Epithelial cell of esophagus (primary cell): Measurements from ENCODE around the gene TBC1D7.
A peak's percentile ranks its signal among the peaks of the same experiment; 100 is the strongest.

Experiments
- DNase-seq: peaks from one replicate; pipeline ENCODE4 v3.0.0; 2010; ENCODE audit warnings: low read depth
- H3K4me3 ChIP-seq: 2 replicates; pipeline ENCODE4 v1.5.1; 2011; ENCODE audit warnings: mild to moderate bottlenecking, low read length, control low read depth
- CTCF ChIP-seq: IDR thresholded peaks from 2 replicates; pipeline ENCODE4 v1.5.1; 2011; ENCODE audit warnings: low read depth, mild to moderate bottlenecking, low read length, control low read depth, inconsistent platforms; ENCODE audit not compliant: insufficient read depth; ENCODE audit errors: missing control alignments

Gene TBC1D7

GRCh38 chr6:13281686-13282085, 46.7 kb downstream of the TBC1D7 start:
- no peak for TF ChIP-seq CTCF
- DNase-seq = no peak
- H3K4me3 ChIP-seq = no peak overlapping the region

DNA sequence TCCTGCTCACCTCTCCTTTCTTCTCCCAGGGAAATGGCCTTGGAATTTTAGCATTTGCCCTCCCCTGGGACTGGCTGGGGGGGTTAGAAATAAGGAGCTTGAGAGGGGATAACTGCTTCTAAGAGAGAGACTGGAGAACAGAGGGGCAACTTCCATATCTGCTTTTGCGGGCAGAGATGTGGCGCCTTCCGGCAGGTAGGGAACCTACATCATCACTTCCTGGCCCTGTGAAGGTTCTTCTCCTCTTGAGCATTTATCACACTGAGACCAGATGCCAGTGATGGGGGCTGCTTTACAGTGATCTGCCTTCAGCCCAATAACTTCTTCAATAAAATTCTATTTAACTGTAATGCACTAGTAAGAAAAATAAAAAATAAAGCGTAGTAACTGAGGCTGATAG, 48.1 kb downstream of the TBC1D7 start:
- no peak overlapping the region for H3K4me3 ChIP-seq
- DNase-seq = no peak
- no peak for TF ChIP-seq CTCF

GRCh38 chr6:13278991-13279390, 49.3 kb downstream of the TBC1D7 start:
- DNase-seq = no peak
- no peak for TF ChIP-seq CTCF
- no peak overlapping the region for H3K4me3 ChIP-seq

- no peak for TF ChIP-seq CTCF
- DNase-seq = no peak
- no peak overlapping the region for H3K4me3 ChIP-seq
Observed at GRCh38 chr6:13278164-13278563, 50.2 kb downstream of the TBC1D7 start.

- DNase-seq = peak; percentile 66
- H3K4me3 ChIP-seq = no peak overlapping the region
- TF ChIP-seq CTCF = no peak
Observed at GRCh38 chr6:13277231-13277630, 51.1 kb downstream of the TBC1D7 start.

DNA sequence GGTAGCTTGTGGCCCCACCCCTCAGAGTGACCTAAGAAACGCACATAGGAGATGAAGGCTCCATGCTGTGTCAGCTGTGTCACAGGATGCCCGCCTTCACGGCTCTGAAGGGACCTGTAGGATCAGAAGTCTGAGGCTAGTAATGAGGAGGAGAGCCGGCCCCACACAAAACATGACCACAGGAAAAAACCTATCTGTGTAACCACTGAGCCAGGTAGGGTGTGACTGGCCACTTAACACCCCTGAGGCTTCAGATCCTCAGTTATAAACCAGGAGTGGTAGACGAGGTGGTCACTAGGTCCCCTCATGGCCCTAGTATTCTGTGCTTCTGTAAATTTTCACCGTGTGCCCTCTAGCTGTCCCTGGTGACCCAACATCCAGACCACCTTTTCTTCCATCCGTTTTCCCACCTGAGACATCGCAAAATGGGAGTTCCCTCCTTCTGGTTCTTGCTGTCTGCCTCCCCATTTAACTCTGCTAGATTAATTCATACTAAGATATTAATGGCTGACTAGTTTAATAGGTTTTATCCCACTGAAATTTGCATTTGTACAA, 52.8 kb downstream of the TBC1D7 start:
- no peak for TF ChIP-seq CTCF
- no peak overlapping the region for H3K4me3 ChIP-seq
- no peak for DNase-seq

DNA sequence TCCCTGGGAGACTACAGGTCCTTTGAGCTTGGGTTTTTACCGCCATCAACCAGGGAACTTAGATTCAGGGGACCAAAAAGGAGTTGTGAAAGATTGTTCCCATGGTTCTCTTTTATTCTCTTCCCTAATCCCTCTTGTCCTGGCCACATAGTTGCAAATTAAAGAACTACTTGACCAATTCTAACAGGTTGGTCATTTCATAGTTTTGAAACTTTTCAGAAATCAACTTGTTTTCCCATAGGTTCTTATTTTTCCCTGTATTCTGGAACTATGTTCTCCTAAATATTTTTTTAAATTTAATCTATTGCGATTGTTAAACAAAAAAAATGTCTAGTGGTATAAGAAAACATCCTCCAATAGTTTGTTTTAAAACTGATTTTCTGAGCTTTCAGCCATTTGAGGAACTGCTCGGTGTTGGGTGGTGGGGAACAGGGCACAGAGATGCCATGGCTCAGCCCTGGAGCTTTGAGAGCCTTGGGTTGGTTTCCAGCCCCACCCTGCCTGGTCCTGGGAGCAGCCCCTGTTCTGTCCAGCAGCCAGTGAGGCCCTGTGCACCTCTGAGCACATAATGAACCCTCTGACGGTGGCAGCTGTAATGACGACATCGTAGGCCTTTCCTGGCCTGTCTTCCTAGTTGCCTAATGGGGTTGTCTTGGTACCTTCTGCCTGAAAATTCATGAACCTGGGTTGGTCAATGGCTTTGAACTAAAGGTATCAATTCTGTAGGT, 53.5 kb downstream of the TBC1D7 start:
- H3K4me3 ChIP-seq = no peak overlapping the region
- DNase-seq = no peak
- no peak for TF ChIP-seq CTCF
